CD4-positive, alpha-beta T cell treated with Interleukin-1 beta for 1 hour (primary cell): Measurements from ENCODE around the gene ARFGEF3.
"Not testable (repeated sequence)": the region's sequence is repeated elsewhere in the genome, so short reads cannot be mapped to it uniquely, and the experiment has no call there.

ENCODE experiments used
- DNase-seq, 2 donors: peaks; one replicate each; pipeline ENCODE4 v3.0.0-alpha.2; 2020 to 2022

Gene ARFGEF3

GRCh38 chr6:138211601-138212000 lies 49.9 kb downstream of the ARFGEF3 start:
- DNase-seq: no peak

DNA sequence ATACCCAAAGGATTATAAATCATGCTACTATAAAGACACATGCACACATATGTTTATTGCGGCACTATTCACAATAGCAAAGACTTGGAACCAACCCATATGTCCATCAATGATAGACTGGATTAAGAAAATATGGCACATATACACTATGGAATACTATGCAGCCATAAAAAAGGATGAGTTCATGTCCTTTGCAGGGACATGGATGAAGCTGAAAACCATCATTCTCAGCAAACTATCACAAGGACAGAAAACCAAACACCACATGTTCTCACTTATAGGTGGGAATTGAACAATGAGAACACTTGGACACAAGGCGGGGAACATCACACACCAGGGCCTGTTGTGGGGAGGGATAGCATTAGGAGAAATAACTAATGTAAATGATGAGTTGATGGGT lies 50.8 kb downstream of the ARFGEF3 start:
- DNase-seq: not testable (repeated sequence)

DNA sequence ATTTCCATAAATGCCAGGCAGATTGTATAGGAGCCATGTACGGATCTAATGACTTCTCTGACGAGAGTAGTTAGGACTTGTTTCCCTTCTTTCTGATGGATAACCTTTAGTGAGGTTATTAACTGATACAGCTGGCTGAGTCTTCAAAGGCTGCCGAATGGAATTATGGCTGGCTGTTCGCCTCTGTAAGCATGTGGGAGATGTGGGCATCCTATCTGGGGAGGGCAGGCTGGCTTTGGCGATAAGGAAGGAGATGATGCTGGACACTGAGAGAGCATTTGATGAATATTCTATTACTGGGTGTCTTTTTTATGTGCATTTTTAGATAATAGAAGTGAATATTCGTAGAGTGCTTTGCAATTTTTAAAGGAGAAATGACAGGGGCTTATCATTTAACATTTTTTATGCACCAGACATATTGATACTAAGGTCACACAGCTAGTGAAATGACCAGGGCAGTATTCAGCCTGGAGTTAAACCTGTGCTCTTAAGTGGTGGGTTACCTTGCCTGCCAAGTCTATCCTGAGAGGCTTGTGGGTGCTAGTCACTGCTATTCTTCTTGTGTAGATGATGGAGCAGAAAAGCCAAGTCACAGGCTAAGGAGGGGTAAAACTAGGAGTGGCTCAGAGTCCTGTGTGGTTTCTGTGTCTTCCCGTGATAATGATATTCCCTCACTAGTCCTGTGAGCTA lies 53.5 kb downstream of the ARFGEF3 start:
- no peak for DNase-seq

DNA sequence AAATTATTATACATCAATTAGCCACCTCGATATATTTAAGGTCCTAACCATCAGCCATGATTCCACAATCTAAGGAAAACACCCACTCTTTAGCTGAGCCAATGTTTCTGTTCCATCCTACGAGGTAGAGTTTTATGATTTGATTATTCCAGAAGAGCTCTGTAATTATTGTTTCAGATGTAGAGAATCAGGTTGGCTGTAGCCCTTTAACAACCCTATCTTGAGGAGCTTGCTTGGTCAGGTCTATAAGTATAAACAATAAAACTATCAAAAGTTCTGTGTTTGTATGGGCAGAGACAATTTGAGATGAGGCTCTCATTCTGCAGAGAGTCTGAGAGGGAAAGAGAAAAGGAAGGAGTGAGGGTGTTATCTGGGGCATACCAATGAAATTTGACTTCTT lies 56.7 kb downstream of the ARFGEF3 start, which contains the start of gene PBOV1:
Gene PBOV1 (minus strand): TSS at position 43 of the 400 bp plus-strand sequence. CDS start 96 bp downstream, outside the sequence.
- no peak for DNase-seq

GRCh38 chr6:138219398-138219797 lies 57.7 kb downstream of the ARFGEF3 start:
- no peak for DNase-seq

DNA sequence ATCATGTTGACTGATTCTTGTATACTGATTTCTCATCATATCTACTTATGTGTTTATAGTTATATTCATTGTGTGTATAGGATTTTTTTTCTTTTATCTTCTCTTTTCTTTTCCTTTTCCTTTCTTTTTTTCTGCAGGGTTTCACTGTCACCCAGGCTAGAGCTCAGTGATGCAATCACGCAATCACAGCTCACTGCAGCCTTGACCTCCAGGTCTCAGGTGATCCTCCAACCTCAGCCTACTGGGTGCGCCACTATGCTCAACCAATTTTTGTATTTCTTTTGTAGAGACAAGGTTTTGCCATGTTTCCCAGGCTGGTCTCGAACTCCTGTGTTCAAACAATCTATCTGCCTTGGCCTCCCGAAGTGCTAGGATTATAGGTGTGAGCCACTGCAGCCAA lies 58.2 kb downstream of the ARFGEF3 start:
- DNase-seq: no peak

GRCh38 chr6:138222901-138223546 lies 61.3 kb downstream of the ARFGEF3 start:
- DNase-seq: no peak

GRCh38 chr6:138225953-138226352 lies 64.2 kb downstream of the ARFGEF3 start:
- DNase-seq: no peak

- DNase-seq: no peak
Measured at GRCh38 chr6:138226700-138227315, 65.1 kb downstream of the ARFGEF3 start.

DNA sequence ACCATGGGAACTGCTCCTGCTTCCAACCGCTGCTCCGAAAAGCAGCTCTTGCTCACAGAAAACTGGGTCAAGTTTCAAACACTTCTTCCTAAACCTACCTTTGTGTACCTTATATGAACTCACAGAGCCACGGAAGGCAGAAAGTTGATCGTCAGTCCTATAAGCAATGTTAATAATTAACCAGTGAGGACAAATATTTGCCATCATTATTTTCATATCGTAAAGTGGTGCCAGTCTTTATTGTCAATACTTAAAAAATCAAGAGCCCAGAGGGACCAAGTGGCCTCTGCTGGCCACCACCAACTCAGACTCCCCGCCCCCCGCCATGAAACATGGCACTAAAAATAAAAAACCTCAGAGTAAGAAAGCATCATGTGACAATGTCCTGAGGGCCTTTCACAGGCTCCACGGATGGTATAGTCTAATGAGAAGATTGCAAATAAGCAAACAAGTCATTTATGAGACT lies 65.6 kb downstream of the ARFGEF3 start:
- no peak for DNase-seq

DNA sequence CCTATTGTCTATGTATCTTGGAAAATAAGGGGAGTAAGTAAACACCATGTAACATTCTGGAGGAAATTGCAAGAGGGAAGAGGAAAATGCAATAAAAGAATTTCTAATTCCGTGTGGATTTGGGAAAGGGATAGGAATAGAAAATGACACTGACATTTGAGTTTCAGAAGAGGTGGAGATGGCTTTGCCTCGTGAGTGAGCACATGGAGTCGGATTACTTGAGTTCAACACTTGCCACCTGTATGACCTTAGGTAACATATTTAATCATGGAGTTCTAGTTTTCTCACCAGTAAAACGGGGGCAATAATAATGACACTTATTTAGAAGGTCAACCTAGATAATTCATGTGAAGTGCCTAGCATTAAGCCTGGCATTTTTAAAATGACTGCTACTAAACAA lies 67.3 kb downstream of the ARFGEF3 start:
- DNase-seq: no peak

GRCh38 chr6:138229663-138230179 lies 68.0 kb downstream of the ARFGEF3 start:
- no peak for DNase-seq

GRCh38 chr6:138230221-138230620 lies 68.5 kb downstream of the ARFGEF3 start:
- DNase-seq: no peak

DNA sequence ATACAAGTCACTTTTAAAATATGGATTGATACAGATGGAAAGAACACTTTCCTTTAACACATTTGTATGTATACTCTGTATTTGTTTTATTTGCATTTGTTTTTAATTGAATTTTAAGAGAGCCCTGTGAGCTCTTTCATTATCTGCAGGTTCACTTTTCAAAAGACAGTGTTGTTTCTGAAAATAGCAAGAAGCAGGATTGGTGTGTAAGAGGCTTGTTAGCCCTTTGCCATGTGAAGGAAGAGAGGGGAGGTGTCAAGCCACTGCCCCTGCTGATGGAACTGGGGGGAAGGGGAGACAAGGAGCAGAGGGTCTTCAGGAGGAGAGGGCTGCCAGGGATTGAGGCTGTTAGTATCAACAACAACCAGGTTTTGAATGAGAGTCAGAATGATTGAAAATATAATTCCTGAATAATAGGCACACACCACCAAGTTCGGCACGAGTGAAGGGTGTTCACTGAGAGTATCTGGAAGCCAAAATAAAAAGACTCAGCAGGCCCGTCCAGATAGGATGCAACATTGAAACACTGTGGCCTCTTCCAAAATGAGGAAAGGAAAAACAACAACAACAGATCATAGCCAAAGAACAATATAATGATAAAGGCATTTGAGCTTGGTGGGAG lies 69.1 kb downstream of the ARFGEF3 start:
- DNase-seq: no peak

DNA sequence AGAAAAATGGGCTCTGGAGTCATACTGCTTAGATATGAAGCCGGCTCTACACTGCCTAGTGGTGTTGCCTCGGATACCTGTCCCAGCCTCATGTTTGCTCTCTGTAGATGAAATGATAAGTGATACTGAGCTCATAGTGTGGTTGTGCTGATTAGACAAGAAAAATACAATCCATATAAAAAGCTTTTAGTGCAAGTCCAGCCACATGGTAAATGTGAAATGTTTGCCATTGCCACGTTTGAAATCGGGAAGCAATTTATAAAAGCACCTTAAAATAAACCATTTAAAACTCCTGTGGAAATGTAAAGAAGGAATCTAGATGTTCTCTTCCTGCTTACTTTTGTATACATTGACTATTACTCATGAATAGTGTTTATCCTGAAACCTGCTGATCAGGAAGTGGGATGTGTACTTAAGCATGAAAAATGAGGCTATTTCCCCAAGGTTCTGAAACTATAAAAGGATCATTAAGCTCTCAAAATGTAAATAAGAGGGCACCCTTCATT lies 69.7 kb downstream of the ARFGEF3 start:
- no peak for DNase-seq

DNA sequence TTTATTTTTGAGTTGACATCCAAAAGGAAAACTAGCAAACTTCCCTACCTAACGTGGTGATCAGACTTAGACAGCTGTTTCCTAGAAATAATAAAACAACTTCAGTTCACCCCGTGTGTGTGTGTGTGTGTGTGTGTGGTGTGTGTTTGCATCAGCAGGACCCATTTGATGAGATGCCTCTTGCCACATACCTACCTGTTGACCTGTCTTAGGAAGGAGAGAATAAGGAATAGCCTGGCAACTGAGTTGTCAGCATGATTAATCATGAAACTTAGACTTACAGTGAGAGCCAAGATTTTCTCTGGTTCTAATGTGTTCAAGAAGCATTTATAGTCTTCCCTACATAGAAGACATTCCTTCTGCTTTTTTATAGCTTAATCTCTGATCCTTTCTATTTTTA lies 72.6 kb downstream of the ARFGEF3 start:
- no peak for DNase-seq

- no peak for DNase-seq
Measured at GRCh38 chr6:138235205-138235604, 73.5 kb downstream of the ARFGEF3 start.

DNA sequence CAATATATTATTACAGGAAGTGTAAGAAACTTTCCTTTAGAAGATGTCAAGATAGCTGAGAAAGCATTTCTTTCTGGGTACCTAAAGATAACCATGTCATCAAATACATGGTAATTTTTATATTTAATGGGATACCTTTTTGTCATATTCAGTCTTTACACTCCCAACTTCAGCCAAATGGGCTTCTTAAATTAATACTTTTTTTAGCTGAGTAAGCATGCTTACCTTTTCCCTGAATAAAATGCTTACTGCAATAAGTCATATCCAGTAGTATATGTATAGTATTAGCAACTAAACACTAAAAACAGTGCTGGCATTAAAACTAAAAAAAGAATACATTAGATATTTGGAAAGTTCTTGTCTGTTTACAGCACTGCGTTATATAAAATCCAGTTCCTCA lies 74.0 kb downstream of the ARFGEF3 start:
- no peak for DNase-seq

DNA sequence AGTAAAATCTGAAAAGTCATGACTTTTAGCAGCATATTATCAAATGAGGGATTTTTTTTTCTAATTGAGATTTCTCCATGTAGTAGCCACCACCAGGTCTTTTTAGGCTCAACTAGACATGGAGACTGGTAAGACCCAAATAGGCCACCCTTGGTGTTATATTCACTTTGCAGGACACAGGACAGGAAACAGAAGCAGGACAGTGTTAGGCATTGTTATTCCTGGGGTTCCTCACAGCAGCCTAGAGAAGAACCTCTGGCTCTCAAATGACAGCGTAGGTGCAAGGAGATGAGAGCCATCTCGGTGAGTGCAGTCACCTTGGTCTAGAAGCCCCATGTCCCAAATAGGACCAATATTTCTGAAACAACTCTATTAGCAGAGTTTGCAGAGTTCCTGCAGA lies 75.7 kb downstream of the ARFGEF3 start:
- DNase-seq: no peak

DNA sequence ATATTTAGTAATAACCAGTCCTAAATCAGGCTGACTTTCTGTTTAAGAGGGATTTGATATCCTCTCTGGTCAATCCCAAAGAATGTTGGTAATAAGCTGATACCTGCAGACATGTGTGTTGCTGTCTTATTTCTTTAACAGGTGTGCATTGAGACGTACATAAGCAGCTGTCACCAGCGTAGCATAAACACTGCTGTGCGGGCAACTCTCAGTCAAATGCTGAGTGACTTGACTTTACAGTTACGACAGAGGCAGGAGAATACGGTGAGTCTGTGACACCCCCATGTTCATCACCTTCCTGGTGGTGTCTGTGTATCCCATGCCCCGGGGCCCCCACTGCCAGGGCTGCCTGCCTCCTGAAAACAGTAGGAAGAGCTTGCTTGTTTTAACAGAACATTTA lies 76.6 kb downstream of the ARFGEF3 start:
- DNase-seq: no peak

GRCh38 chr6:138239774-138240173 lies 78.0 kb downstream of the ARFGEF3 start:
- DNase-seq: no peak

- no peak for DNase-seq
Measured at GRCh38 chr6:138240476-138241245, 78.9 kb downstream of the ARFGEF3 start.
